Activated B cell treated with CpG ODN at 0.5 μM for 24 hours (primary cell): ENCODE results near the gene FALEC. TPM values are rescaled to one million over a fixed set of nuclear protein-coding genes. Genes with fewer than 3 reads are reported as not detected.
A peak's percentile ranks its signal among the peaks of the same experiment; 100 is the strongest.

Experiments
- ATAC-seq: fragments of 200-7000 bp; cut with Tn5 transposase; one replicate; pipeline ENCODE4 v1.10.0; 2021; ENCODE audit warnings: low read depth, mild to moderate bottlenecking, moderate library complexity
- CTCF ChIA-PET: fragments of 350-600 bp; sonication (Branson Sonifier 250); formaldehyde crosslinking; loops from one replicate; lab custom pipeline; 2021; ENCODE audit warnings: antibody characterized with exemption; lab: Charles Lee
- POLR2A ChIA-PET: fragments of 350-600 bp; sonication (Branson Sonifier 250); formaldehyde crosslinking; loops from one replicate; lab custom pipeline; 2021; ENCODE audit warnings: antibody characterized with exemption; lab: Charles Lee
- DNase-seq: peaks from one replicate; pipeline ENCODE4 v3.0.0; 2022
- H3K27ac Mint-ChIP-seq: one replicate; pipeline ENCODE4 v1.8.0; 2020; ENCODE audit warnings: mixed read lengths
- H3K27me3 Mint-ChIP-seq: one replicate; pipeline ENCODE4 v1.8.0; 2021; ENCODE audit warnings: mixed read lengths
- H3K36me3 Mint-ChIP-seq: one replicate; pipeline ENCODE4 v1.8.0; 2021; ENCODE audit warnings: low read depth, mixed read lengths
- H3K4me1 Mint-ChIP-seq: one replicate; pipeline ENCODE4 v1.8.0; 2021; ENCODE audit warnings: mixed read lengths
- H3K4me3 Mint-ChIP-seq: one replicate; pipeline ENCODE4 v1.8.0; 2020; ENCODE audit warnings: mild to moderate bottlenecking, mixed read lengths
- H3K9me3 Mint-ChIP-seq: one replicate; pipeline ENCODE4 v1.8.0; 2020; ENCODE audit warnings: mixed read lengths
- intact Hi-C: fragments of 100-400 bp; cut with micrococcal nuclease; formaldehyde crosslinking; loops from one replicate; pipeline ENCODE4 v1.15.1; 2024
- total RNA-seq: library from RNA; stranded (reverse); gene quantifications from 2 replicates; pipeline ENCODE4 v1.2.3, GENCODE V29; 2022
- TF ChIP-seq, protein P1 (sequence below): fragments of 200-600 bp; IDR thresholded peaks from one replicate; pipeline ENCODE4 v1.8.0; 2022; ENCODE audit warnings: antibody characterized with exemption, mild to moderate bottlenecking

The FALEC gene
- 1.1 TPM in 1 of 2 replicates, not detected in the other for total RNA-seq

DNA sequence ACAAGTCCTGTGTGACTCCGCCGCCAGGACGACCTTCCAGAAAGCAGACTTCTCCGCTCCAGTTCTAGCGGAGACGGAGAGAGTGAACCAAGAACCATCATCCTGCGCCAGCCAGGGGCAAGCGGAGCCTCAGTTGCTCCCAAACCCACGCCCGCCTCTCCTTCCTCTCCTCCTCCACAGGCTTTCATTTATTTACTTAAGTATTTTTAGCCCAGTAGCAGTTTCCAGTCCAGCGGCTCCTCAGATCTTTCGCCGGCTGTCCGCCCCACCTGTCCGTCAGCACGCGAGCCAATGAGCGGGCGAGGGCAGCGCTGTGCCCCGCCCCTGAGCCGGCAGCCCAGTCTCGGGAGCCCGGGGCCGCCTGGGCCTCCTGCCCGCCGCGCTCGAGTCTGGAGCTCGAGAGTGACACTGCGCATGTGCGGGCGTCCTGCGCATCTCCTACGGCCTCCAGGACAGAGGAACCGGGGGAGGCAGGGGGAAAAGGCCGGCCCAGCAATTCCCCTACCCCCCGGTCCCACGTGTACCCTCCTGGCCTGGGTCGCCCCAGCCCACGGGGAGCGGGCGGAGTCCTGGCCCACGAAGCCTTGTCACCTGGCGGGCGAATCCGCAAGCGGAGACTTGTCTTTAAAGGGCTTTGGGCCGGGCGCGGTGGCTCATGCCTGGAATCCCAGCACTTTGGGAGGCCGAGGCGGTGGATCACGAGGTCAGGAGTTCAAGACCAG, at the start of gene FALEC:
TSS of gene FALEC (plus strand) at position 425 of the 722 bp plus-strand sequence.
- POLR2A ChIA-PET = interaction anchor here (0.5 to 4.2 kb wide), 15 partner anchors 14 to 731 kb away, joined by 3 to 41 read pairs (median 5); partner anchors contain the start of genes APH1A, ENSA, MCL1 and TARS2

DNA sequence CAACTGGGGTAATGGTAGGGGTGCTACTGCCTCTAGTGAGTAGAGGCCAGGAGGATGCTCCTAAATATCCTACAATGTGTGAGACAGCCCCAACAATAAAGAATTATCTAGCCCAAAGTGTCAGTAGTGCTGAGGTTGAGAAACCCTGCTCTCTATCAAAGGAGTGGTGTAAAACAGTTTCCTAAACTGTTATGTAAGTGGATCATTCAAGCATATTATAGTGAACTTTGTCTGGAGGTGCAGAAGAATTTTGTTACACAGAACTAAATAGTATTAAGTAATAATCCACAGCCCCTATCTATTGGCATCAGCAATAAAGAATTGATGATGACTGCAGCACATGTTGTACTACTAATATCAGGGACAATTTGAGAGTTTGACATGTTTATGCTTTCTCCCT, 48.6 kb upstream of the FALEC start:
- peaks cover 61% of the 10 kb centered on the region for H3K36me3 Mint-ChIP-seq
- H3K9me3 Mint-ChIP-seq = no peaks in the 10 kb centered on the region
- no peak overlapping the region for H3K4me3 Mint-ChIP-seq
- peaks cover 4% of the 10 kb centered on the region for H3K4me1 Mint-ChIP-seq
- DNase-seq (no peak), ATAC-seq (no peak)
- CTCF ChIA-PET = no interaction called here
- POLR2A ChIA-PET = no interaction called here
- no peak overlapping the region for H3K27ac Mint-ChIP-seq
- no peaks in the 10 kb centered on the region for H3K27me3 Mint-ChIP-seq
- TF ChIP-seq, protein P1, sequence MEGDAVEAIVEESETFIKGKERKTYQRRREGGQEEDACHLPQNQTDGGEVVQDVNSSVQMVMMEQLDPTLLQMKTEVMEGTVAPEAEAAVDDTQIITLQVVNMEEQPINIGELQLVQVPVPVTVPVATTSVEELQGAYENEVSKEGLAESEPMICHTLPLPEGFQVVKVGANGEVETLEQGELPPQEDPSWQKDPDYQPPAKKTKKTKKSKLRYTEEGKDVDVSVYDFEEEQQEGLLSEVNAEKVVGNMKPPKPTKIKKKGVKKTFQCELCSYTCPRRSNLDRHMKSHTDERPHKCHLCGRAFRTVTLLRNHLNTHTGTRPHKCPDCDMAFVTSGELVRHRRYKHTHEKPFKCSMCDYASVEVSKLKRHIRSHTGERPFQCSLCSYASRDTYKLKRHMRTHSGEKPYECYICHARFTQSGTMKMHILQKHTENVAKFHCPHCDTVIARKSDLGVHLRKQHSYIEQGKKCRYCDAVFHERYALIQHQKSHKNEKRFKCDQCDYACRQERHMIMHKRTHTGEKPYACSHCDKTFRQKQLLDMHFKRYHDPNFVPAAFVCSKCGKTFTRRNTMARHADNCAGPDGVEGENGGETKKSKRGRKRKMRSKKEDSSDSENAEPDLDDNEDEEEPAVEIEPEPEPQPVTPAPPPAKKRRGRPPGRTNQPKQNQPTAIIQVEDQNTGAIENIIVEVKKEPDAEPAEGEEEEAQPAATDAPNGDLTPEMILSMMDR = no peak
- intact Hi-C loops = no loop called here

More for the DNA sequence above, at the start of gene FALEC:
- Mint-ChIP-seq H3K9me3 (no peaks in the 10 kb centered on the region), H3K27ac (peak within 1 kb of the TSS; percentile 83), H3K4me1 (peaks cover 27% of the 10 kb centered on the region), H3K27me3 (no peaks in the 10 kb centered on the region), H3K4me3 (peak within 1 kb of the TSS; percentile 95), H3K36me3 (no peaks in the 10 kb centered on the region)
- ATAC-seq (peak; percentile 98), DNase-seq (peak; percentile 93)
- intact Hi-C loops = loop anchor here (1.0 to 5.0 kb wide), 4 partner anchors 17 to 258 kb away; partner anchors contain the start of genes CA14 and TARS2
- CTCF ChIA-PET = interaction anchor here (1.1 to 2.0 kb wide), 4 partner anchors 28 to 50 kb away, joined by 3 to 8 read pairs (median 4); partner anchors contain the start of gene TARS2
- TF ChIP-seq, protein P1 = no peak

DNA sequence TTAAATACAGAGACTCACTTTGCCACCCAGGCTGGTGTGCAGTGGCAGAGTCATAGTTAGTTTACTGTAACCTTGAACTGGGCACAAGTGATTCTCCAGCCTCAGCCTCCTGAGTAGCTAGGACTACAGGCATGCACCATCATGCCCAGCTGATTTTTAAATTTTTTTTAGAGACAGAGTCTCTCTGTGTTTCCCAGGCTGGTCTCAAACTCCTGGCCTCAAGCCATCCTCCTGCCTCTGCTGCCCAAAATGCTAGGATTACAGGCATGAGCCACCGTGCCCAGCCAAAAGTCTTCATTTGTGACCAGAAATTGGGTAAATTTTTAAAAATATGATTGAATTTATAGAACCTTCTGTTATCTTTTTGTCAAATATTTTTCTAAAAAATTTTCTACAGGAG, 46.3 kb upstream of the FALEC start:
- Mint-ChIP-seq H3K27ac (no peak overlapping the region), H3K9me3 (no peaks in the 10 kb centered on the region), H3K36me3 (peaks cover 72% of the 10 kb centered on the region), H3K4me3 (no peak overlapping the region), H3K27me3 (no peaks in the 10 kb centered on the region), H3K4me1 (peaks cover 2% of the 10 kb centered on the region)
- ChIA-PET POLR2A (no interaction called here), CTCF (interaction anchor here (1.0 to 1.1 kb wide), 2 partner anchors 62 to 91 kb away, joined by 3 read pairs; no protein-coding TSS in a partner anchor)
- ATAC-seq = no peak
- no peak for DNase-seq
- intact Hi-C loops = no loop called here
- TF ChIP-seq, protein P1 = no peak

DNA sequence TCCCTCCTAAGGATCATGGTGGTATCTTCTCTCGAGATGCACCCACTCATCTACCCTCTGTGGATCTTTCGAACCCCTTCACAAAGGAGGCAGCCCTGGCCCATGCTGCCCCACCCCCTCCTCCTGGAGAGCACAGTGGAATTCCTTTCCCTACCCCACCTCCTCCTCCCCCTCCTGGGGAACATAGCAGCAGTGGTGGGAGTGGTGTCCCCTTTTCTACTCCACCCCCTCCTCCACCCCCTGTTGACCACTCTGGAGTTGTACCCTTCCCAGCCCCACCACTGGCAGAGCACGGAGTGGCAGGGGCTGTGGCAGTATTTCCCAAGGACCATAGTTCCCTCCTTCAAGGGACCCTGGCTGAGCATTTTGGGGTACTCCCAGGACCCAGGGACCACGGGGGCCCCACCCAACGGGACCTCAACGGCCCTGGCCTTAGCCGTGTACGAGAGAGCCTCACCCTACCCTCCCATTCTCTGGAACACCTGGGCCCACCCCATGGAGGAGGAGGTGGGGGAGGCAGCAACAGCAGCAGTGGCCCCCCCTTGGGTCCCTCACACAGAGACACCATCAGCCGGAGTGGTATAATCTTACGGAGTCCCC, 42.9 kb upstream of the FALEC start:
- H3K9me3 Mint-ChIP-seq = no peaks in the 10 kb centered on the region
- DNase-seq (no peak), ATAC-seq (no peak)
- POLR2A ChIA-PET = no interaction called here
- peaks cover 50% of the 10 kb centered on the region for H3K36me3 Mint-ChIP-seq
- TF ChIP-seq, protein P1 = no peak
- CTCF ChIA-PET = no interaction called here
- no peak overlapping the region for H3K4me3 Mint-ChIP-seq
- H3K27me3 Mint-ChIP-seq = no peaks in the 10 kb centered on the region
- H3K4me1 Mint-ChIP-seq = no peaks in the 10 kb centered on the region
- no peak overlapping the region for H3K27ac Mint-ChIP-seq
- intact Hi-C loops = no loop called here

DNA sequence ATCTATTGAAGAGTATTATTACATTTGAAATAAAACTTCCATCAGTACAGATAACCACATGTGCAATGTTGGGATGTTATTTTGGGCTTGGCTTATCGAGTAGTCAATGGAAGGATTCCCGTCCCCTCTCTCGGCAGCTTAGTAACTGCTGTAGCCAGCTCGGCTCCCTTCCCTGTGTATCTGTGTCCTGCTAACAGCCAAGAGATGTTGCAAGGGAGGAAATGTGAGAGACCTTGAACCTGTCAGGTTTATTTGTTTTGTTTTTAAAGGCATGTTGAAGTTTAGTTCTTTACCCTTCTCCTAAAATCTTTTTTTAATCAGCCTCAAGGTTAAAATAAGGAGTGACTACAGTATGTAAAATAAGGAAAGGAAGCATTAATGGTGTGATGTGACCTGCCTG, 41.9 kb upstream of the FALEC start:
- TF ChIP-seq, protein P1 = no peak
- POLR2A ChIA-PET = interaction anchor here (0.6 to 0.7 kb wide), 2 partner anchors 12 to 131 kb away, joined by 5 to 7 read pairs; no protein-coding TSS in a partner anchor
- DNase-seq = no peak
- CTCF ChIA-PET = no interaction called here
- Mint-ChIP-seq H3K36me3 (peaks cover 43% of the 10 kb centered on the region), H3K27ac (no peak overlapping the region), H3K9me3 (no peaks in the 10 kb centered on the region), H3K4me1 (no peaks in the 10 kb centered on the region), H3K4me3 (no peak overlapping the region), H3K27me3 (no peaks in the 10 kb centered on the region)
- intact Hi-C loops = no loop called here
- ATAC-seq = no peak
